Nephron progenitor cell (in vitro differentiated cells): Measurements from ENCODE around the gene EDEM2.

Source experiments
- DNase-seq: peaks from one replicate; pipeline ENCODE4 v3.0.0; 2021
- H3K27ac Mint-ChIP-seq: 2 replicates; pipeline ENCODE4 v1.8.0; 2021; ENCODE audit warnings: mild to moderate bottlenecking, moderate library complexity, mixed read lengths
- H3K27me3 Mint-ChIP-seq: 2 replicates; pipeline ENCODE4 v1.8.0; 2021; ENCODE audit warnings: mild to moderate bottlenecking, low read depth, mixed read lengths; ENCODE audit not compliant: poor library complexity
- H3K36me3 Mint-ChIP-seq: 2 replicates; pipeline ENCODE4 v1.8.0; 2021; ENCODE audit warnings: low read depth, mixed read lengths
- H3K4me1 Mint-ChIP-seq: 2 replicates; pipeline ENCODE4 v1.8.0; 2021; ENCODE audit warnings: mixed read lengths
- H3K4me3 Mint-ChIP-seq: 2 replicates; pipeline ENCODE4 v1.8.0; 2021; ENCODE audit warnings: mild to moderate bottlenecking, moderate library complexity, mixed read lengths
- H3K9me3 Mint-ChIP-seq: 2 replicates; pipeline ENCODE4 v1.8.0; 2021; ENCODE audit warnings: mild to moderate bottlenecking, moderate library complexity, mixed read lengths
- TF ChIP-seq, protein P1 (sequence below): fragments of 200-600 bp; sonication (generic); IDR thresholded peaks from 2 replicates; pipeline ENCODE4 v1.5.0; 2021; ENCODE audit warnings: antibody characterized with exemption

The EDEM2 gene

DNA sequence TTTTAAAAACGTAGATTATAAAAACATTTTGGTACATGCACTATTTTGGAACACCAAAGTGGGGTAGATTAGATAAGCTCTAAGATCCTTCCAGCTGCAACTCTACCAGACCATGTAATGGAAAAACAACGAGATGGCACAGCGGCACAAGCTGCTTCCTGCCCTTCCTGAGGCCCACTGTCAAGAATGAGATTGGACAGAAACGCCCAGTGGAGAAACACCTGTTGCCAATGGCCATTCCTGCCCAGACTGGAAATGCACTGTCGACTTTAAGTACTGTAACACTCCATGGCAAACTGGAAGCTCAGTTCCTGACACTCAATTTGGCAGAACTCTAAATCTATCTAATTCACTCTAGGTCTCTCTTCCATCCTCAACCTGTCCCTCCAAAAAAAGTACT, 21.4 kb downstream of the EDEM2 start:
- H3K27ac Mint-ChIP-seq, result no peak overlapping the region
- no peak overlapping the region for H3K4me3 Mint-ChIP-seq

DNA sequence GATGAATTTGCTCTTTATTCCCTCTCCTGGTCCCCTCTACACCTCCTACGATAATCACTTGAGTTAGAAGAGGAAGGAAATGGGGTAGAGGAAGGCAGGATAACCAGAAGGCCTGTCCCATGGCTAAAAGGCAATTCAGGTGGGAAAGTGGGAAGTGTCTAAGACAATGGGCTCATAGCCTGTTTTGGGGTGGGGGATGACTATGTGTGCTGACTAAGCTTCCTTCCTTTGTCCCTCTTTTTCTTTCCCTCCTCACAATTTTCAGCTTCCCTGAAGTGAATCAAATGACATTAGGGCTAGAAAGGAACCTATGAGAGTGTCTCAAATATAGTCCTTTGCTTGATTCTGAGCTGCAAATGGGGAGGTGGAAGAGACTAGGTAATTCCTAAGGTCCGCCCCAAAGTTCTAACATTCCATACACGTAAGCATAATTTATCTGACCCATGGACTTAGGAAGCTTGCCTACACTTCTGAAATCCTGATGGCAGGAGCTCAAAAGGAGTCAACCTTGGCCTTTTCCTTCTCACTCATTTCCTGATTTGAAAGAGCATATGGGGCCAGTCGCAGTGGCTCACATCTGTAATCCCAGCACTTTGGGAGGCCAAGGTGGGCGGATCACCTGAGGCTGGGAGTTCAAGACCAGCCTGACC, 24.3 kb downstream of the EDEM2 start:
- no peak overlapping the region for H3K27ac Mint-ChIP-seq
- H3K27me3 Mint-ChIP-seq, result no peaks in the 10 kb centered on the region
- no peaks in the 10 kb centered on the region for H3K9me3 Mint-ChIP-seq
- DNase-seq, result no peak
- H3K4me1 Mint-ChIP-seq, result no peaks in the 10 kb centered on the region
- TF ChIP-seq, protein P1, sequence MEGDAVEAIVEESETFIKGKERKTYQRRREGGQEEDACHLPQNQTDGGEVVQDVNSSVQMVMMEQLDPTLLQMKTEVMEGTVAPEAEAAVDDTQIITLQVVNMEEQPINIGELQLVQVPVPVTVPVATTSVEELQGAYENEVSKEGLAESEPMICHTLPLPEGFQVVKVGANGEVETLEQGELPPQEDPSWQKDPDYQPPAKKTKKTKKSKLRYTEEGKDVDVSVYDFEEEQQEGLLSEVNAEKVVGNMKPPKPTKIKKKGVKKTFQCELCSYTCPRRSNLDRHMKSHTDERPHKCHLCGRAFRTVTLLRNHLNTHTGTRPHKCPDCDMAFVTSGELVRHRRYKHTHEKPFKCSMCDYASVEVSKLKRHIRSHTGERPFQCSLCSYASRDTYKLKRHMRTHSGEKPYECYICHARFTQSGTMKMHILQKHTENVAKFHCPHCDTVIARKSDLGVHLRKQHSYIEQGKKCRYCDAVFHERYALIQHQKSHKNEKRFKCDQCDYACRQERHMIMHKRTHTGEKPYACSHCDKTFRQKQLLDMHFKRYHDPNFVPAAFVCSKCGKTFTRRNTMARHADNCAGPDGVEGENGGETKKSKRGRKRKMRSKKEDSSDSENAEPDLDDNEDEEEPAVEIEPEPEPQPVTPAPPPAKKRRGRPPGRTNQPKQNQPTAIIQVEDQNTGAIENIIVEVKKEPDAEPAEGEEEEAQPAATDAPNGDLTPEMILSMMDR, result no peak
- no peak overlapping the region for H3K4me3 Mint-ChIP-seq
- peaks cover 40% of the 10 kb centered on the region for H3K36me3 Mint-ChIP-seq

More for the DNA sequence above, 21.4 kb downstream of the EDEM2 start:
- H3K27me3 Mint-ChIP-seq, result no peaks in the 10 kb centered on the region
- H3K4me1 Mint-ChIP-seq, result no peaks in the 10 kb centered on the region
- DNase-seq, result no peak
- H3K9me3 Mint-ChIP-seq, result no peaks in the 10 kb centered on the region
- TF ChIP-seq, protein P1, result no peak
- H3K36me3 Mint-ChIP-seq, result peaks cover 29% of the 10 kb centered on the region

DNA sequence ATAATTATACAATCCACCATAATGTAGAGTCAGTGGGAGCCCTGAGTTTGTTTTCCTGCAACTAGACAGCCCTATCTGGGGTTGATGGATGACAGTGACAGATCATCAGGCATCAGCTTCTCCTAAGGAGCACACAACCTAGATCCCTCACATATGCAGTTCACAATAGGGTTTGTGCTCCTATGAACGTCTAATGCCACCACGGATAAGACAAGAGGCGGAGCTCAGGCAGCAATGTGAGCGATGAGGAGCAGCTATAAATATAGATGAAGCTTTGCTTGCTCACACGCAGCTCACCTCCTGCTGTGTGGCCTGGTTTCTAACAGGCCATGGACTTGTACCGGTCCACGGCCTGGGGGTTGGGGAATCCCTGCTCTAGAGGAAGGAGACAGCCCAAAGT, 25.9 kb downstream of the EDEM2 start:
- Mint-ChIP-seq H3K36me3 (peaks cover 33% of the 10 kb centered on the region), H3K4me1 (no peaks in the 10 kb centered on the region), H3K4me3 (no peak overlapping the region), H3K27me3 (peaks cover 4% of the 10 kb centered on the region), H3K27ac (no peak overlapping the region), H3K9me3 (no peaks in the 10 kb centered on the region)
- TF ChIP-seq, protein P1, result no peak
- no peak for DNase-seq

DNA sequence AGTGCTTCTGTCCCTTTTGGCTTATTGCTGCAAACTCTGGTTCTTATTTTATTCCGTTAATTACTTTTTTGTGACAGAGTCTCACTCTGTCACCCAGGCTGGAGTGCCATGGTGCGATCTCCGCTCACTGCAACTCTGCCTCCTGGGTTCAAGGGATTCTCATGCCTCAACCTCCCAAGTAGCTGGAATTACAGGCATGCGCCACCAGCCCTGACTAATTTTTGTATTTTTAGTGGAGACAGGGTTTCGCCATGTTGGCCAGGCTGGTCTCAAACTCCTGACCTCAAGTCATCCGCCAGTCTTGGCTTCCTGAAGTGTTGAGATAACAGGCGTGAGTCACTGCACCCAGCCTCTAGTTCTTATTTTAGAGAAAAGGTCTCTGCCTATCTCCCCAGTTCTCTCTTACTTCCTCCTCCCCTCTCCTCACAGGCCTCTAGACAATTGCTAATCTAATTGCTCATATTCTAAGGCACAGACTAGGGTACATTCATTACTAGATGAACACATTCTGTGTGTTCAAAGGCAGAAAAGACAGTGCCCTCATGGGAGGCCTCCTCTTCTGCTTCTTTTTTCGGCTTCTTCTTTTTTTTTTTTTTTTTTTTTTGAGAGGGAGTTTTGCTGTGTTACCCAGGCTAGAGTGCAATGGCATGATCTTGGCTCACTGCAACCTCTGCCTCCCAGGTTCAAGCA, 27.0 kb downstream of the EDEM2 start:
- TF ChIP-seq, protein P1, result no peak
- no peak overlapping the region for H3K27ac Mint-ChIP-seq
- peaks cover 34% of the 10 kb centered on the region for H3K36me3 Mint-ChIP-seq
- H3K4me1 Mint-ChIP-seq, result no peaks in the 10 kb centered on the region
- no peak overlapping the region for H3K4me3 Mint-ChIP-seq
- no peaks in the 10 kb centered on the region for H3K9me3 Mint-ChIP-seq
- no peak for DNase-seq
- peaks cover 4% of the 10 kb centered on the region for H3K27me3 Mint-ChIP-seq

DNA sequence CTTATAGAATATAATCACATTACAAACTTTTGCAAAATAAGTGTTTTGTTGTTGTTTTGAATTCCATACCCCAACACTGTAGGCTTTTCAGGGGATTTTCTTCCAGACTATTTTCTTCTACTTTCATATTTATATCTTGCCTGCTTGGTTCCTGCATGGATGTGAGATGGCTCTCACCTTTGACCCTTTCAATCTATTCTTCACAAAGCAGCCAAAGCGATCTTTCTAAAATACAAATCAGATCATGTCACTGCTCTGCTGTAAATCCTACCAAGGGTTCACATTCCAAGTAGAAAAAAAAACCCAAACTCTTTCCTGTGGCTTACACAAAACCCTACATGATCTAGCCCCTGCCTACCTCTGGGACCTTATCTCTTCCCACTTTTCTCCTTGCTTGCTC, 29.5 kb downstream of the EDEM2 start:
- no peak overlapping the region for H3K4me3 Mint-ChIP-seq
- no peak overlapping the region for H3K27ac Mint-ChIP-seq
- peaks cover 4% of the 10 kb centered on the region for H3K27me3 Mint-ChIP-seq
- TF ChIP-seq, protein P1, result no peak
- no peaks in the 10 kb centered on the region for H3K4me1 Mint-ChIP-seq
- H3K9me3 Mint-ChIP-seq, result no peaks in the 10 kb centered on the region
- DNase-seq, result no peak
- H3K36me3 Mint-ChIP-seq, result peaks cover 28% of the 10 kb centered on the region

DNA sequence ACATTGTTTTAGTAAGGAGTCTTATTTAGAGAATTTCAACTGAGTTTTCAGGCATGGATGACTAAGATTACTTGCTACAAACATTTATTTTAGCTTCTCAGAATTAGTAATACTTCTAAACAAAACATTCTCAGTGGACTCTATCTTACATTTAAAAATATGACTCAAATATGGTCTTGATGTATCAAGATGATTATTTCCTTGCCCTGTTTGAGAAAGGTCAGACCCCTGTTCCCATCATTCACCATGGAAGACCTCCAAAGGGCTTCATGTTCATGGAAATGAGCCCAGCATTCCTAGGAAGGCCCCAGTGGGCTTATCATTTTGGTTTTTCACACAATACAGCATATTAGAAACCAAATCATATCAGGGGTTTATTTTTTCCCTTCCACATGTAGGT, 29.9 kb downstream of the EDEM2 start:
- TF ChIP-seq, protein P1, result no peak
- DNase-seq, result no peak
- H3K4me3 Mint-ChIP-seq, result no peak overlapping the region
- H3K9me3 Mint-ChIP-seq, result no peaks in the 10 kb centered on the region
- peaks cover 26% of the 10 kb centered on the region for H3K36me3 Mint-ChIP-seq
- no peaks in the 10 kb centered on the region for H3K4me1 Mint-ChIP-seq
- H3K27ac Mint-ChIP-seq, result no peak overlapping the region
- peaks cover 4% of the 10 kb centered on the region for H3K27me3 Mint-ChIP-seq
